ENCODE data around the gene RGS8. TPM values are rescaled to one million over a fixed set of nuclear protein-coding genes. Genes with fewer than 3 reads are reported as not detected.

The RGS8 gene
- total RNA-seq, 2 donors from 2014 or later, result 1.5 TPM; not detected in 1

- H3K4me1 ChIP-seq (replicated peaks), result no peaks in the 10 kb centered on the region
- H3K36me3 ChIP-seq, result no peaks in the 10 kb centered on the region
- no peak for TF ChIP-seq POLR2A (IDR thresholded peaks at IDR 0.05)
- TF ChIP-seq, protein P1, sequence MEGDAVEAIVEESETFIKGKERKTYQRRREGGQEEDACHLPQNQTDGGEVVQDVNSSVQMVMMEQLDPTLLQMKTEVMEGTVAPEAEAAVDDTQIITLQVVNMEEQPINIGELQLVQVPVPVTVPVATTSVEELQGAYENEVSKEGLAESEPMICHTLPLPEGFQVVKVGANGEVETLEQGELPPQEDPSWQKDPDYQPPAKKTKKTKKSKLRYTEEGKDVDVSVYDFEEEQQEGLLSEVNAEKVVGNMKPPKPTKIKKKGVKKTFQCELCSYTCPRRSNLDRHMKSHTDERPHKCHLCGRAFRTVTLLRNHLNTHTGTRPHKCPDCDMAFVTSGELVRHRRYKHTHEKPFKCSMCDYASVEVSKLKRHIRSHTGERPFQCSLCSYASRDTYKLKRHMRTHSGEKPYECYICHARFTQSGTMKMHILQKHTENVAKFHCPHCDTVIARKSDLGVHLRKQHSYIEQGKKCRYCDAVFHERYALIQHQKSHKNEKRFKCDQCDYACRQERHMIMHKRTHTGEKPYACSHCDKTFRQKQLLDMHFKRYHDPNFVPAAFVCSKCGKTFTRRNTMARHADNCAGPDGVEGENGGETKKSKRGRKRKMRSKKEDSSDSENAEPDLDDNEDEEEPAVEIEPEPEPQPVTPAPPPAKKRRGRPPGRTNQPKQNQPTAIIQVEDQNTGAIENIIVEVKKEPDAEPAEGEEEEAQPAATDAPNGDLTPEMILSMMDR (IDR thresholded peaks at IDR 0.05), result no peak
- no peak for TF ChIP-seq POLR2AphosphoS5 (IDR thresholded peaks at IDR 0.05)
- H3K27ac ChIP-seq, result no peak overlapping the region
- intact Hi-C loops (cut with DNase I), result no loop called here
- H3K9me3 ChIP-seq, result no peaks in the 10 kb centered on the region
- DNase-seq (ENCODE audit: low spot score), result no peak
- WGBS, result 72% methylated on average over 2 of the region's 2 CpGs
- no peaks in the 10 kb centered on the region for H3K27me3 ChIP-seq (replicated peaks; ENCODE audit: insufficient read depth)
- no peak overlapping the region for H3K4me3 ChIP-seq
These were observed 38.8 kb upstream of the RGS8 start for GRCh38 chr1:182723200-182723599.

DNA sequence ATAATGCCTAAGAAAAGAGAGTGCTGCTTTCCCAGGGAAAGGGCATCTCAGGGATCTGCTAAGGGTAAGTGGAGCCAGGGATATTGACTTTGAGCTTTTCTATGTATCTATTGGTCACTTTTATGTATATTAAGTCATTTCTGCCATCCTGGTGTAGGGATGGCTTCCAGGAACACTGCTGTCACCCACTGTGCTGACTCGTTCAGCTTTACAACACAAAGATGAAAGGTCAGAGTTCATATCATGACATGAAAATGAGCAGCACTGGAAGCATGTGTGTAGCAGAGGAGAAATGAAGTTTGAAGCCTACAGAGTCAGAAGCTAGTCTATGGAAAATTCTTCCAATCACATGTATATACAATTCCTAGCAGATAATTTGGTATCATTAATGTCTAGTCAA lies 37.1 kb upstream of the RGS8 start:
- no peak for DNase-seq (ENCODE audit: low spot score)
- 52% methylated on average over 1 of the region's 1 CpG for WGBS
- H3K4me3 ChIP-seq, result no peak overlapping the region
- TF ChIP-seq POLR2A (IDR thresholded peaks at IDR 0.05) (no peak), POLR2AphosphoS5 (IDR thresholded peaks at IDR 0.05) (no peak)
- TF ChIP-seq, protein P1 (IDR thresholded peaks at IDR 0.05), result no peak
- H3K9me3 ChIP-seq, result no peaks in the 10 kb centered on the region
- no peak overlapping the region for H3K27ac ChIP-seq
- intact Hi-C loops (cut with DNase I), result no loop called here
- no peaks in the 10 kb centered on the region for H3K36me3 ChIP-seq
- H3K4me1 ChIP-seq (replicated peaks), result no peaks in the 10 kb centered on the region
- no peaks in the 10 kb centered on the region for H3K27me3 ChIP-seq (replicated peaks; ENCODE audit: insufficient read depth)

DNA sequence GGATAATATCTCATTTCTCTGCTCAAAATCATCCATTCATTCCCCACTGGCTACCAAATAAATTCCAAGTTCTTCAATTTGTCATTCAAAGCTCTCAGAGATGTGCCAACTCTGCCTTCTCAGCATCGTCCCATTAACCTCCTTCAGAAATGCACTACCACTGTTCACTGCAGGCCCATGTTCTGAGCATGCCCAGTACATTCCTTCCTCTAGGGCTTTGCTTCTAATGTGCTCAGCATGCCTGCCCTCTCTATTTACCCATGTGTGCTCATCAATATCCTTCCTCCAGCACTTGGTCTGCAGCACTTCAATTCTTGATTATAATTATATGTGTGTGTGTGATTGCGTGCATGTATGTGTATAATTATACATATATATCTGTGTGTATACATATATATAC lies 36.1 kb upstream of the RGS8 start:
- Histone ChIP-seq H3K36me3 (no peaks in the 10 kb centered on the region), H3K4me1 (replicated peaks) (no peaks in the 10 kb centered on the region), H3K27me3 (replicated peaks; ENCODE audit: insufficient read depth) (no peaks in the 10 kb centered on the region), H3K4me3 (no peak overlapping the region), H3K27ac (no peak overlapping the region), H3K9me3 (no peaks in the 10 kb centered on the region)
- TF ChIP-seq POLR2AphosphoS5 (IDR thresholded peaks at IDR 0.05) (no peak), POLR2A (IDR thresholded peaks at IDR 0.05) (no peak)
- TF ChIP-seq, protein P1 (IDR thresholded peaks at IDR 0.05), result no peak
- WGBS, result 79% methylated on average over 2 of the region's 2 CpGs
- no peak for DNase-seq (ENCODE audit: low spot score)
- intact Hi-C loops (cut with DNase I), result no loop called here

- no peaks in the 10 kb centered on the region for H3K36me3 ChIP-seq
- 94% methylated on average over 4 of the region's 4 CpGs for WGBS
- no peak for DNase-seq (ENCODE audit: low spot score)
- no peaks in the 10 kb centered on the region for H3K9me3 ChIP-seq
- H3K4me3 ChIP-seq, result no peak overlapping the region
- intact Hi-C loops (cut with DNase I), result no loop called here
- H3K27ac ChIP-seq, result no peak overlapping the region
- no peaks in the 10 kb centered on the region for H3K4me1 ChIP-seq (replicated peaks)
- no peak for TF ChIP-seq POLR2AphosphoS5 (IDR thresholded peaks at IDR 0.05)
- TF ChIP-seq, protein P1 (IDR thresholded peaks at IDR 0.05), result no peak
- TF ChIP-seq POLR2A (IDR thresholded peaks at IDR 0.05), result no peak
- no peaks in the 10 kb centered on the region for H3K27me3 ChIP-seq (replicated peaks; ENCODE audit: insufficient read depth)
These were observed 35.2 kb upstream of the RGS8 start for GRCh38 chr1:182719553-182719952.

DNA sequence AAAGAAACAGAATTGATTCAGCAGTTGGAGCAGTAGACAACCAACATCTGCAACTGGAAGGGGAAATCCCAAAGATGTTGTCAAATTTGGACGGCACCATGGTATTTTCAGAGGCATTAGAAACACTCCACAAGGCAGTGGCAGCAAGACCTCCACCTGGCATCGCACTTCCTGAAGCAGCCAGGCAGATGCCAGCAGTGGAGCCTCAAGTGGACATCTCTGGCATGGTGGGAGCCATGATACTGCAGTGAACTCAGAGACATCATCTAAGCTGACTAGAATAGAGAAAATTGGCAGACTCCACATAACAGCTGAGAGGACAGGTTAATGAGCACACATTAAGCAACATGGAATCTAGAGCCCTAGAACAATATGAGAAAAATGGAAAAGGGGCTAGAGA lies 33.9 kb upstream of the RGS8 start:
- DNase-seq (ENCODE audit: low spot score), result no peak
- no peak overlapping the region for H3K4me3 ChIP-seq
- intact Hi-C loops (cut with DNase I), result no loop called here
- no peak for TF ChIP-seq POLR2A (IDR thresholded peaks at IDR 0.05)
- no peak for TF ChIP-seq POLR2AphosphoS5 (IDR thresholded peaks at IDR 0.05)
- TF ChIP-seq, protein P1 (IDR thresholded peaks at IDR 0.05), result no peak
- no peak overlapping the region for H3K27ac ChIP-seq
- 96% methylated on average over 2 of the region's 2 CpGs for WGBS
- no peaks in the 10 kb centered on the region for H3K9me3 ChIP-seq
- H3K27me3 ChIP-seq (replicated peaks; ENCODE audit: insufficient read depth), result no peaks in the 10 kb centered on the region
- H3K36me3 ChIP-seq, result no peaks in the 10 kb centered on the region
- no peaks in the 10 kb centered on the region for H3K4me1 ChIP-seq (replicated peaks)

Data from prostate gland (tissue), 2 donors.